KG1 (cell line): ENCODE results near the gene DOCK7.

Experiments
- DNase-seq: peaks from one replicate; lab custom pipeline; 2025; lab: John Stamatoyannopoulos, UW

DOCK7 gene

GRCh38 chr1:62448221-62448933 lies 239.8 kb downstream of the DOCK7 start:
- no peak for DNase-seq

DNA sequence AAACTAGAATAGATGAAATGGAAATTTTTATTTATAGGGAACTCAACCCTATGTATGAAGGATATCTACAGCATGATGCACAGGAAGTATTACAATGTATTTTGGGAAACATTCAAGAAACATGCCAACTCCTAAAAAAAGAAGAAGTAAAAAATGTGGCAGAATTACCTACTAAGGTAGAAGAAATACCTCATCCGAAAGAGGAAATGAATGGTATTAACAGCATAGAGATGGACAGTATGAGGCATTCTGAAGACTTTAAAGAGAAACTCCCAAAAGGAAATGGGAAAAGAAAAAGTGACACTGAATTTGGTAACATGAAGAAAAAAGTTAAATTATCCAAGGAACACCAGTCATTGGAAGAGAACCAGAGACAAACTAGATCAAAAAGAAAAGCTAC lies 243.5 kb downstream of the DOCK7 start:
- DNase-seq = no peak

DNA sequence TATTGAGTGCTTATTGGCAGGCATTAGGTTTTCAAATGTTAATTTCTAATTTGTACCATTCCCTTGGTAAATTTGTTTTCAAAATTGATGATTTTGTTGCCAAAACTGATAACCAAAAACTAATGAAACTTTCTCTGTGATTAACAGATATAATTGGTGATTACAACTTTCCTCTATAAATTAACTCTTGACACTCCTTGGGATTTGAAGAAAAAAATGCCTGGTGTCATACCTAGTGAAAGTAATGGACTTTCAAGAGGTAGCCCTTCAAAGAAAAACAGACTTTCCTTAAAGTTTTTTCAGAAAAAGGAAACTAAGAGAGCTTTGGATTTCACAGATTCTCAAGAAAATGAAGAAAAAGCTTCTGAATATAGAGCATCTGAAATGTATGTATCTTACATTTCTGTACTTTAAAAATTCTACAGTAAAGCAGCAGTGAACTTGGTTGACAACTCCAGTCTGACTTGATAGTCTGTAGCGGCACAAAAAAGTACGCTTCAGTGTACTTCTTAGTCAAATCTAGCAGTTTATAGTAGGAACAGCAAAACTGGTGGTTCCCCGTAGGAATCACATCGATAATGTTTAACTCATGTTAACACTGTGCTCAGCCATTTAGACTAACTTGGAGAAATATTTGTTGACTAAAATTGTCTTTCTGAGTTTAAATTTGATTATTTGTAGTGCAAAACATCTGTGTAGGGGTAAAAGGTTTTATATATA lies 248.4 kb downstream of the DOCK7 start:
- DNase-seq = peak; percentile 14

- peak; percentile 52 for DNase-seq
Observed at GRCh38 chr1:62438163-62438562, 250.0 kb downstream of the DOCK7 start.

- peak; percentile 38 for DNase-seq
Observed at GRCh38 chr1:62437273-62437940, 250.8 kb downstream of the DOCK7 start.

- DNase-seq = peak; percentile 100
Observed at GRCh38 chr1:62436466-62437272, 251.5 kb downstream of the DOCK7 start, which contains the start of gene USP1. Gene USP1 (plus strand): TSS chr1:62437049. CDS start chr1:62439868, 2,819 bp downstream.

GRCh38 chr1:62436039-62436465 lies 252.1 kb downstream of the DOCK7 start:
- no peak for DNase-seq

DNA sequence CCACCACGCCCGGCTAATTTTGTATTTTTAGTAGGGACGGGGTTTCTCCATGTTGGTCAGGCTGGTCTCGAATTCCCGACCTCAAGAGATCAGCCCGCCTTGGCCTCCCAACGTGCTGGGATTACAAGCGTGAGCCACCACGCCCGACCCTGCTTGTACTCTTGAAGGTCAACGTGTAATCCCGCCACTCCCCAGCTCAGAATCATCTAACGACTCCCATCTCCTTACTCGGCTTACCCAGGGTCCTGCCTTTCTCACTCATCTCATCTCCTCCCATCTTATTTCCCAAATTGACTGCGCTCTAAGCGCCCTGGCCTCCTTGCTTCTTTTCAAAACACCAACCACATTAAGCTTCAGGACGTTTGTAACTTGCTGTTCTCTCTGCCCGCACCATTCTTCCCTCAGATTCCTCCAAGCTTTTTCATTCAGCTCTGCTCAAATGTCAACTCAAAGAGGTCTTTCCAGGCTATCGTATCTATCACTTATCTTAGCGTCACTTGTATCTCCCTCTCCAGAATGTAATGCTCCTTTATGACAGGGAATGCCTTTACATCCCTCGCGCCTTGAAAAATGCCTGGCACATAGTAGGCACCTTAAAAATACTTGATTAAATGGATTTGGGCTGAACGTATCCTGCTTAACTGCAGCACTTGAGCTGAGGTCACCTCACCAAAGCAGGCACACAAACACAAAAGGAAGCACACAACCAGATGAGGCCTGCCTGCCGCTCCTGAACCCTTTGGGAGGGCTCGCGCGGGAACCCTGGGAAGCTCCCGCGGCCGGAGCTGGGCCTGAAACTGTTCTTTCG lies 252.8 kb downstream of the DOCK7 start:
- no peak for DNase-seq

DNA sequence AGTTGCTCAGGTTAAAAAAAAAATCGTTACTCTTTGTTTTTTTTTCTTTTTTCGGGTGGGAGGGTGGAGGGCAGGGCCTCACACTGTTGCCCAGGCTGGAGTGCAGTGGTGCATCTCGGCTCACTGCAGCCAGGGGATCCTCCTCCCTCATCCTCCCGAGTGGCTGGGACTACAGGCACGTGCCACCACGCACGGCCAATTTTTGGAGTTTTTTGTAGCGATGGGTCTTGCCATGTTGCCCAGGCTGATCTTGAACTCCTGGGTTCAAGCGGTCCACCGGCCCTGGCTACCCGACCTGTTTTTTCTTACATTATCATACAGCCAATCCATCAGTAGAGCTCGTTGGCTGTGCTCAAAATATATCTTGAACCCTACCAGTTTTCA lies 253.6 kb downstream of the DOCK7 start:
- no peak for DNase-seq

DNA sequence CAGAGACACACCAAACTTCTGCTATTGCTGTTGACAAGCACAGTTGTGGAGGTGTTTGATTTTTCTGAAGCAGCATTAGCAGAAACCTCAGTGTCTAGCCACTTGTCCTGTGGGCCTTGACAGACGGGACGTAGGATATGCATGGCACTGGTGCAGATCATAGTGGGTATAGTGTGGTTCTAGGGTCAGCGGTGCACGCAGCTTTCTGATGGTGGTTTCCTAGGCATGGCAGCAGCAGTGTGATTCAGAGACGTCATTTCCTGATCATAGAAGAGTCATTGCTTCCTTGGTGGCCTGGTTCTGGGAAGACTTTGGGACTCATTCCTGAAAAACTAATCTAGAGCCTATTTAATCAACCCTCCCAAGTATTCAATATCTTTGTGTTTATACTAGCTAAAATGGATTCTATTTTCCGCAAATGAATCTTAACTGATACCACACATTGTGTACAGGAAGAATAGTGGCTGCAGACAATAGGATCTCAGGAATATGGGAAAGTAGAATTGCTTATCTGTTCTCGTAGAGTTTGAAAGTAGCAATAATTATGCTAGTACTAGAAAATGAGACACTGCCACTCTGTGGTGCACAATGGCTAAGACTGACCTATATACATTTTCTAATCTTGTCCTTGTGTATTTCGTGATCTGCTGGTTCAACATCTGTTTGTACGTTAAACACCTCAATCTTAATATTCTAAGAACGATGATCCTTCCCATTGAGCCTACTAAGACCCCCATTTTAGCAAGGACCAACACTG lies 254.1 kb downstream of the DOCK7 start:
- peak; percentile 5 for DNase-seq

GRCh38 chr1:62429581-62429980 lies 258.6 kb downstream of the DOCK7 start:
- DNase-seq = no peak

DNA sequence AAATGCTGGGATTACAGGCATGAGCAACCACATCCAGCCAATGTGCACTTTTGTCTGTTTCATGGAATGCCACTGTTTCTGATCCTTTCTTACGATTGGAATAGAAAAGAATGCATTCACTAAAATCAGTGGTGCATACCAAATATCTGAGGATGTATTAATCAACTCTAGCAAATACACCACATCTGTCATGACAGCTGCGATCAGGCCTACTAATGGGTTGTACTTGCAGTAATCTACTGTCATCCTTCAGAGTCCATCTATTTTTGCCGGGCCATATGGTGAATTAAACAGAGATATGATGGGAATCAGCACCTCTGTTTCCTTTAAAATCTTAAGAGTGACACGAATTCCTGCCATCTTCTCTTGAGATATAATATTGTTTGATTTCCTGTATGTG lies 259.8 kb downstream of the DOCK7 start:
- no peak for DNase-seq

DNA sequence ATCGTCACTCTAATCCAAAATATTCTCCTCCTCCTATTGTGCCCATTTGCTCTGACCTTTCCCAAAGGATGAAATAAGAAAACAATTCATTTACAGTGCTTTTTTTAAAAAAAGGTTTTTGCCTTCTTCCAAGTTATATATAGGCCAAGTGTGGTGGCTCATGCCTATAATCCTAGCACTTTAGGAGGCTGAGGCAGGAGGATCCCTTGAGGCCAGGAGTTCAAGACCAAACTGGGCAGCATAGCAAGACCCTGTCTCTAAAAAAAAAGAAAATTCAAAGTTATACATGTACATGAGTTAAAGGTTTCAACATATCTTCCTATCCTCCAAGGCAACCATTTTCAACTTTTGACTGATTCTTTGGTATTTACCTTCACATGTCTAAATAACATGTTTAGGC lies 261.4 kb downstream of the DOCK7 start:
- no peak for DNase-seq

DNA sequence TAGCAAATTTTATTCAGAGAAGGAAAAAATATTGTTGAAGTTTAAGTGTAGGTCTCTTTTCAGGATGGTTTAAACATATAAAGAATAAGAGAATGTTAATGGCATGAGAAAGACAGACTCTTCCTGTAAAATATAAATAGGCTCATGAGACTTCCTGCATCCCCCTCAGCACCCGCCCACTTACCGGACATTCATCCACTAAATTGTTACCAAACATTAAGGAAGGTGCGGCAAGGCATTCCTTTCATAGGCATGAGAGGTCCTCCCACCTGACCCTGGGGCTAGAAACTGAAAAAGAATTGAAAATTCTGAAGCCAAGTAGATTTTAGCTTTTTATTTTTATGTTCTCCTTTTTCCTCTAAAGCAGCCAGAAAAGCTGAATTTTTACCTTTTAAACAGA lies 261.9 kb downstream of the DOCK7 start:
- DNase-seq = peak; percentile 28

GRCh38 chr1:62425041-62425440 lies 263.1 kb downstream of the DOCK7 start:
- DNase-seq = no peak

DNA sequence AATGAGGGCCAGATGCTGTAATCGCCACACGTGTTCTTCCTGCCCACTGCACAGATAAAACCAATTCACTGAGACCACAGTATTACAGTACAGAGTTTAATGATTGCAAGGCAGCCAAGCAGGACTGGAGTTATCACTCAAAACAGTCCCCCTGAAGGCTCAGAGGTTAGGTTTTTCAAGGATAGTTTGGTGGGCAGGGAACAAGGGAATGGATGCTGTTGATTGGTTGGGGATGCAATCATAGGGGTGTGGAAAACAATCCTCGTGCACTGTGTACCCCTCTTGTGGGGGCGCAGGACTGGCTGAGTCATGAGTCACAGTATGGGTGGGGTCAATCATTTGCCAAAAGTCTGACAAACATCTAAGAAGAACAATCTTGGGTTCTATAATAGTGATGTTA lies 263.8 kb downstream of the DOCK7 start:
- no peak for DNase-seq

GRCh38 chr1:62423580-62424242 lies 264.5 kb downstream of the DOCK7 start:
- no peak for DNase-seq

- DNase-seq = no peak
Observed at GRCh38 chr1:62420214-62420613, 268.0 kb downstream of the DOCK7 start.

- DNase-seq = no peak
Observed at GRCh38 chr1:62417351-62417999, 270.7 kb downstream of the DOCK7 start.
